ENCODE measurements around the gene SYTL1. TPM values are rescaled to one million over a fixed set of nuclear protein-coding genes. Genes with fewer than 3 reads are reported as not detected.

SYTL1 gene
- total and polyA plus RNA-seq, 9 of the 15 experiments (the other 6 are each of a cell fraction or from before 2014, with no cell fraction given) = 0.04 to 9.3 (median 1.7) TPM

DNA sequence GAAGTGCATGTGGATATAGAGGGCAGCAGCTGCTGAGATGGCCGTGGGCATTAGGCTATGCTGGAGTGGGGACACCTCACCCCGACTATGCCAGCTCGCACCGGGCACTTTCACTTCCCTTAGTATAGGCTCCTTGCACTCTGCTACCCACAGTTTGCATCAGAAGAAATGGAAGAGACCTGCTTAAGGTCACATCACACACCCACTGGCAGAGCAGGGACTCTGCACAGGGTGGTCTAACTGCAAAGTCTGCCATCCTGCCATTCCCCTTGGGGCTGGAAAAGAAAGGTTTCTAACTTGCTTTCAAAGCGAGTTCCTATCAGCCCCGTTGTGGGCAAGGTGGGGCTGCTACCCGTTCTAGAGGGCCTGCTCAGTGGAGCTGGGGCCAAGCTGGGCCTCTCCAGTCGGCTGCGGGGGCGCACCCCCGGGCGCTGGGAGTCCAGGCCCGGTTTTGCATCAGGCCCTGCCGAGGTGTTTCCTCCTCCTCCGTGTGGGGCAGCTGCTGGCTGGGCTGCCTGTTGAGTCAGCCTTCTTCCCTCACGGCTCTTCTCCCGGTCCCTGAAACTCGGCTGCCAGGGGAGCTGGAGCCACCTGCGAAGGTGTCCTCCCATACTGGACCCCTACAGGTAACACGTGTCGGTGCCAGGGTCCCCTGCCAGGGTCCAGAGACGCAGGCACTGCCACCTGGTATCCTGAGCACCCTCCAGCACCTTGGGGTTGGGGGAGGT is at the start of gene SYTL1 (continued):
- TF ChIP-seq ZNF76 (CRISPR knock-in tag; IDR thresholded peaks at IDR 0.05; ENCODE audit: borderline replicate concordance) (0 out of 2 replicates have a peak, but pooled peaks have one; percentile 45), TEAD2 (tag; IDR thresholded peaks at IDR 0.05) (no peak), TAF7 (tag; IDR thresholded peaks at IDR 0.05) (no peak), RFX7 (CRISPR knock-in tag; IDR thresholded peaks at IDR 0.05) (no peak), EGR1 (conservative IDR thresholded peaks at IDR 0.05) (peak; percentile 96), NFATC3 (IDR thresholded peaks at IDR 0.05) (no peak), CCNT2 (IDR thresholded peaks at IDR 0.05; ENCODE audit: borderline replicate concordance, extremely low read depth, insufficient read length, low read depth, low read length) (no peak), HEY1 (CRISPR knock-in tag; IDR thresholded peaks at IDR 0.05; ENCODE audit: borderline replicate concordance) (no peak), ZNF324 (CRISPR knock-in tag; IDR thresholded peaks at IDR 0.05) (no peak), ZNF644 (tag; IDR thresholded peaks at IDR 0.05; ENCODE audit: low read depth) (no peak), NCOA4 (IDR thresholded peaks at IDR 0.05; ENCODE audit: partially characterized antibody) (no peak), ZC3H8 (IDR thresholded peaks at IDR 0.05) (no peak)
- TF ChIP-seq, protein P1, sequence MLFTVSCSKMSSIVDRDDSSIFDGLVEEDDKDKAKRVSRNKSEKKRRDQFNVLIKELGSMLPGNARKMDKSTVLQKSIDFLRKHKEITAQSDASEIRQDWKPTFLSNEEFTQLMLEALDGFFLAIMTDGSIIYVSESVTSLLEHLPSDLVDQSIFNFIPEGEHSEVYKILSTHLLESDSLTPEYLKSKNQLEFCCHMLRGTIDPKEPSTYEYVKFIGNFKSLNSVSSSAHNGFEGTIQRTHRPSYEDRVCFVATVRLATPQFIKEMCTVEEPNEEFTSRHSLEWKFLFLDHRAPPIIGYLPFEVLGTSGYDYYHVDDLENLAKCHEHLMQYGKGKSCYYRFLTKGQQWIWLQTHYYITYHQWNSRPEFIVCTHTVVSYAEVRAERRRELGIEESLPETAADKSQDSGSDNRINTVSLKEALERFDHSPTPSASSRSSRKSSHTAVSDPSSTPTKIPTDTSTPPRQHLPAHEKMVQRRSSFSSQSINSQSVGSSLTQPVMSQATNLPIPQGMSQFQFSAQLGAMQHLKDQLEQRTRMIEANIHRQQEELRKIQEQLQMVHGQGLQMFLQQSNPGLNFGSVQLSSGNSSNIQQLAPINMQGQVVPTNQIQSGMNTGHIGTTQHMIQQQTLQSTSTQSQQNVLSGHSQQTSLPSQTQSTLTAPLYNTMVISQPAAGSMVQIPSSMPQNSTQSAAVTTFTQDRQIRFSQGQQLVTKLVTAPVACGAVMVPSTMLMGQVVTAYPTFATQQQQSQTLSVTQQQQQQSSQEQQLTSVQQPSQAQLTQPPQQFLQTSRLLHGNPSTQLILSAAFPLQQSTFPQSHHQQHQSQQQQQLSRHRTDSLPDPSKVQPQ (CRISPR knock-in tag; IDR thresholded peaks at IDR 0.05; ENCODE audit: borderline replicate concordance) = no peak
- TF ChIP-seq, protein P2, sequence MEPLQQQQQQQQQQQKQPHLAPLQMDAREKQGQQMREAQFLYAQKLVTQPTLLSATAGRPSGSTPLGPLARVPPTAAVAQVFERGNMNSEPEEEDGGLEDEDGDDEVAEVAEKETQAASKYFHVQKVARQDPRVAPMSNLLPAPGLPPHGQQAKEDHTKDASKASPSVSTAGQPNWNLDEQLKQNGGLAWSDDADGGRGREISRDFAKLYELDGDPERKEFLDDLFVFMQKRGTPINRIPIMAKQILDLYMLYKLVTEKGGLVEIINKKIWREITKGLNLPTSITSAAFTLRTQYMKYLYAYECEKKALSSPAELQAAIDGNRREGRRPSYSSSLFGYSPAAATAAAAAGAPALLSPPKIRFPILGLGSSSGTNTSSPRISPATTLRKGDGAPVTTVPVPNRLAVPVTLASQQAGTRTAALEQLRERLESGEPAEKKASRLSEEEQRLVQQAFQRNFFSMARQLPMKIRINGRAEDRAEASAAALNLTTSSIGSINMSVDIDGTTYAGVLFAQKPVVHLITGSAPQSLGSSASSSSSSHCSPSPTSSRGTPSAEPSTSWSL (CRISPR knock-in tag; IDR thresholded peaks at IDR 0.05; ENCODE audit: borderline replicate concordance) = no peak
- TF ChIP-seq, protein P3, sequence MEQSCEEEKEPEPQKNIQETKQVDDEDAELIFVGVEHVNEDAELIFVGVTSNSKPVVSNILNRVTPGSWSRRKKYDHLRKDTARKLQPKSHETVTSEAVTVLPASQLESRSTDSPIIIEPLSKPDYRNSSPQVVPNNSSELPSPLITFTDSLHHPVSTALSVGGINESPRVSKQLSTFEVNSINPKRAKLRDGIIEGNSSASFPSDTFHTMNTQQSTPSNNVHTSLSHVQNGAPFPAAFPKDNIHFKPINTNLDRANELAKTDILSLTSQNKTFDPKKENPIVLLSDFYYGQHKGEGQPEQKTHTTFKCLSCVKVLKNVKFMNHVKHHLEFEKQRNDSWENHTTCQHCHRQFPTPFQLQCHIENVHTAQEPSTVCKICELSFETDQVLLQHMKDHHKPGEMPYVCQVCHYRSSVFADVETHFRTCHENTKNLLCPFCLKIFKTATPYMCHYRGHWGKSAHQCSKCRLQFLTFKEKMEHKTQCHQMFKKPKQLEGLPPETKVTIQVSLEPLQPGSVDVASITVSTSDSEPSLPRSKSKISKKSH (CRISPR knock-in tag; IDR thresholded peaks at IDR 0.05) = no peak

Measured in K562 (cell line).